T-cell (primary cell): Measurements from ENCODE around the gene PRR23E. TPM values are rescaled to one million over a fixed set of nuclear protein-coding genes. Genes with fewer than 3 reads are reported as not detected.
A peak's percentile ranks its signal among the peaks of the same experiment; 100 is the strongest.

ENCODE experiments used
- ATAC-seq, 4 experiments: fragments of 200-7000 bp in 3 of 4; fragments of 150-1000 bp in 1 of 4; cut with Tn5 transposase; replicated peaks in 1 of 4; 1 replicate in 3 of 4; 2 replicates in 1 of 4; pipeline ENCODE4 v1.10.0; 2021; ENCODE audit warnings: moderate library complexity in 3 of 4, mild to moderate bottlenecking in 2 of 4, moderate number of reproducible peaks in 1 of 4
- CTCF ChIA-PET, 2 donors: fragments of 300-600 bp; sonication (Branson Sonifier 250); formaldehyde crosslinking; loops; one replicate each; lab custom pipeline; 2022; ENCODE audit warnings: antibody characterized with exemption in 2 of 2; lab: Charles Lee
- POLR2A ChIA-PET, 2 donors: fragments of 300-600 bp; sonication (Branson Sonifier 250); formaldehyde crosslinking; loops; one replicate each; lab custom pipeline; 2022; ENCODE audit warnings: antibody characterized with exemption in 2 of 2; lab: Charles Lee
- DNase-seq, 35 experiments: peaks; one replicate each; pipeline versions ENCODE4 v3.0.0 to v3.0.0-alpha.2; 2013 to 2023
- H3K27ac ChIP-seq: one replicate; pipeline ENCODE4 v1.5.1; 2013; ENCODE audit warnings: low read length
- H3K27me3 ChIP-seq, 2 experiments: replicated peaks in 1 of 2; 1 replicate in 1 of 2; 2 replicates in 1 of 2; pipeline versions ENCODE4 v1.6.1 to v1.7.0; 2013; ENCODE audit warnings: low read length in 1 of 2, mixed read lengths in 1 of 2; ENCODE audit not compliant: control insufficient read depth in 2 of 2, insufficient read depth in 2 of 2; ENCODE audit errors: extremely low read depth in 1 of 2
- H3K36me3 ChIP-seq, 2 donors: 1 replicate in 1 of 2; 2 replicates in 1 of 2; pipeline versions ENCODE4 v1.6.1 to v1.7.0; 2013; ENCODE audit warnings: low read length in 1 of 2; ENCODE audit not compliant: control insufficient read depth in 2 of 2, insufficient read depth in 1 of 2; ENCODE audit errors: extremely low read depth in 1 of 2
- H3K4me1 ChIP-seq, 2 experiments: 1 replicate in 1 of 2; 2 replicates in 1 of 2; pipeline versions ENCODE4 v1.6.1 to v1.7.0; 2013; ENCODE audit warnings: low read length in 2 of 2, mixed read lengths in 1 of 2; ENCODE audit not compliant: insufficient read depth in 2 of 2, control insufficient read depth in 1 of 2; ENCODE audit errors: extremely low read depth in 1 of 2
- H3K4me3 ChIP-seq, 2 donors: 1 replicate in 1 of 2; 2 replicates in 1 of 2; pipeline versions ENCODE4 v1.5.1 to v1.7.0; 2013; ENCODE audit warnings: mild to moderate bottlenecking in 2 of 2, low read length in 1 of 2, moderate library complexity in 1 of 2; ENCODE audit not compliant: control insufficient read depth in 1 of 2; ENCODE audit errors: extremely low read depth in 1 of 2
- H3K9me3 ChIP-seq: 2 replicates; pipeline ENCODE4 v1.7.0; 2013
- H3K27ac Mint-ChIP-seq, 2 donors: one replicate each; pipeline ENCODE4 v1.8.0; 2020 to 2021; ENCODE audit warnings: mild to moderate bottlenecking in 2 of 2, mixed read lengths in 2 of 2
- H3K27me3 Mint-ChIP-seq, 2 donors: one replicate each; pipeline ENCODE4 v1.8.0; 2021 to 2022; ENCODE audit warnings: mixed read lengths in 2 of 2
- H3K36me3 Mint-ChIP-seq: one replicate; pipeline ENCODE4 v1.8.0; 2021; ENCODE audit warnings: mixed read lengths
- H3K4me1 Mint-ChIP-seq, 3 donors: one replicate each; pipeline ENCODE4 v1.8.0; 2020 to 2022; ENCODE audit warnings: mixed read lengths in 3 of 3, mild to moderate bottlenecking in 1 of 3
- H3K4me3 Mint-ChIP-seq, 3 donors: one replicate each; pipeline ENCODE4 v1.8.0; 2020 to 2022; ENCODE audit warnings: mild to moderate bottlenecking in 3 of 3, mixed read lengths in 3 of 3, moderate library complexity in 3 of 3
- H3K9me3 Mint-ChIP-seq, 3 donors: one replicate each; pipeline ENCODE4 v1.8.0; 2020 to 2022; ENCODE audit warnings: mixed read lengths in 3 of 3
- WGBS: methylation state at CpG from one replicate; pipeline ENCODE4 v1.1.5; 2013; ENCODE audit warnings: missing lambda C conversion rate; ENCODE audit not compliant: insufficient coverage; 5-methylcytosine and 5-hydroxymethylcytosine counted together
- total RNA-seq, 35 experiments: library from RNA in 6 of 35; stranded (reverse) in 6 of 35; fragments of 120-200 nt in 1 of 35; gene quantifications; one replicate each; pipeline versions ENCODE4 v1.2.1 to v1.2.4 and lab custom pipeline; 2013 to 2026

The PRR23E gene
- total RNA-seq, 5 donors from 2014 or later (not counting 1 experiment from before 2014, with no cell fraction given): not detected

- Histone ChIP-seq H3K9me3 (no peaks in the 10 kb centered on the region), H3K27ac (no peak overlapping the region), H3K27me3 (peaks cover 0 to 36% of the 10 kb centered on the region in 2 experiments), H3K36me3 (no peaks in the 10 kb centered on the region), H3K4me3 (no peak overlapping the region), H3K4me1 (peaks cover 0 to 2% of the 10 kb centered on the region in 2 experiments)
- CTCF ChIA-PET: no interaction called here
- Mint-ChIP-seq H3K4me3 (no peak overlapping the region), H3K27me3 (peaks cover 9 to 12% of the 10 kb centered on the region in 2 donors), H3K4me1 (peaks cover 0 to 13% (median 4%) of the 10 kb centered on the region in 3 donors), H3K9me3 (peaks cover 6 to 13% (median 7%) of the 10 kb centered on the region in 3 donors), H3K36me3 (no peaks in the 10 kb centered on the region), H3K27ac (no peak overlapping the region)
- WGBS: 72% methylated on average over 4 of the region's 10 CpGs
- POLR2A ChIA-PET: no interaction called here
- DNase-seq: no peak
- no peak for ATAC-seq
Measured at GRCh38 chr3:127221446-127222035, 28.6 kb downstream of the PRR23E start.

- H3K4me1 ChIP-seq: peaks cover 0 to 2% of the 10 kb centered on the region in 2 experiments
- H3K4me3 ChIP-seq: no peak overlapping the region
- H3K9me3 ChIP-seq: no peaks in the 10 kb centered on the region
- Mint-ChIP-seq H3K4me1 (peaks cover 0 to 15% (median 7%) of the 10 kb centered on the region in 3 donors), H3K27me3 (peaks cover 9 to 12% of the 10 kb centered on the region in 2 donors), H3K9me3 (peaks cover 6 to 13% (median 7%) of the 10 kb centered on the region in 3 donors), H3K36me3 (no peaks in the 10 kb centered on the region), H3K27ac (no peak overlapping the region), H3K4me3 (no peak overlapping the region)
- peaks cover 0 to 40% of the 10 kb centered on the region in 2 experiments for H3K27me3 ChIP-seq
- no peaks in the 10 kb centered on the region for H3K36me3 ChIP-seq
- 79% methylated on average over 4 of the region's 4 CpGs for WGBS
- no peak overlapping the region for H3K27ac ChIP-seq
- DNase-seq: no peak
- CTCF ChIA-PET: no interaction called here
- POLR2A ChIA-PET: no interaction called here
- no peak for ATAC-seq
Measured at GRCh38 chr3:127222163-127222562, 29.2 kb downstream of the PRR23E start.

- Mint-ChIP-seq H3K27me3 (peaks cover 9 to 12% of the 10 kb centered on the region in 2 donors), H3K4me1 (peaks cover 0 to 18% (median 7%) of the 10 kb centered on the region in 3 donors), H3K27ac (no peak overlapping the region), H3K36me3 (no peaks in the 10 kb centered on the region), H3K4me3 (no peak overlapping the region), H3K9me3 (peaks cover 6 to 13% (median 7%) of the 10 kb centered on the region in 3 donors)
- POLR2A ChIA-PET: no interaction called here
- DNase-seq: no peak
- H3K27me3 ChIP-seq: peaks cover 0 to 41% of the 10 kb centered on the region in 2 experiments
- CTCF ChIA-PET: no interaction called here
- ATAC-seq: no peak
- H3K4me3 ChIP-seq: no peak overlapping the region
- 94% methylated on average over 11 of the region's 13 CpGs for WGBS
- H3K9me3 ChIP-seq: no peaks in the 10 kb centered on the region
- no peak overlapping the region for H3K27ac ChIP-seq
- peaks cover 2 to 4% of the 10 kb centered on the region in 2 experiments for H3K4me1 ChIP-seq
- no peaks in the 10 kb centered on the region for H3K36me3 ChIP-seq
Measured at GRCh38 chr3:127222664-127223063, 29.7 kb downstream of the PRR23E start.

- Mint-ChIP-seq H3K27ac (no peak overlapping the region), H3K27me3 (peaks cover 9 to 12% of the 10 kb centered on the region in 2 donors), H3K36me3 (no peaks in the 10 kb centered on the region), H3K4me3 (peak overlapping the region in 1 of 3 donors; percentile 22), H3K9me3 (peaks cover 6 to 13% (median 7%) of the 10 kb centered on the region in 3 donors), H3K4me1 (peaks cover 0 to 19% (median 7%) of the 10 kb centered on the region in 3 donors)
- CTCF ChIA-PET: no interaction called here
- Histone ChIP-seq H3K36me3 (no peaks in the 10 kb centered on the region), H3K27ac (no peak overlapping the region), H3K27me3 (peaks cover 0 to 34% of the 10 kb centered on the region in 2 experiments), H3K4me3 (no peak overlapping the region), H3K9me3 (no peaks in the 10 kb centered on the region), H3K4me1 (peaks cover 2 to 6% of the 10 kb centered on the region in 2 experiments)
- ATAC-seq (no peak), DNase-seq (no peak)
- WGBS: 23% methylated on average over 4 of the region's 8 CpGs
- POLR2A ChIA-PET: no interaction called here
Measured at GRCh38 chr3:127224118-127224517, 31.2 kb downstream of the PRR23E start.

GRCh38 chr3:127226457-127226856 lies 33.5 kb downstream of the PRR23E start:
- peaks cover 15 to 16% of the 10 kb centered on the region in 2 donors for H3K27me3 Mint-ChIP-seq
- ATAC-seq: no peak
- H3K4me3 Mint-ChIP-seq: peak overlapping the region in 2 of 3 donors; percentile 55 to 57
- DNase-seq: no peak
- CTCF ChIA-PET: no interaction called here
- Histone ChIP-seq H3K36me3 (no peaks in the 10 kb centered on the region), H3K4me3 (no peak overlapping the region), H3K9me3 (no peaks in the 10 kb centered on the region), H3K27me3 (peaks cover 0 to 27% of the 10 kb centered on the region in 2 experiments), H3K4me1 (peaks cover 2 to 6% of the 10 kb centered on the region in 2 experiments), H3K27ac (no peak overlapping the region)
- 64% methylated on average over 2 of the region's 3 CpGs for WGBS
- POLR2A ChIA-PET: no interaction called here
- H3K9me3 Mint-ChIP-seq: peaks cover 7 to 18% (median 11%) of the 10 kb centered on the region in 3 donors
- no peak overlapping the region for H3K27ac Mint-ChIP-seq
- H3K4me1 Mint-ChIP-seq: peaks cover 0 to 19% (median 7%) of the 10 kb centered on the region in 3 donors
- H3K36me3 Mint-ChIP-seq: no peaks in the 10 kb centered on the region

GRCh38 chr3:127226946-127227842 lies 34.3 kb downstream of the PRR23E start:
- ATAC-seq: peak in 1 of 4 experiments; percentile 67
- peaks cover 2 to 6% of the 10 kb centered on the region in 2 experiments for H3K4me1 ChIP-seq
- H3K36me3 ChIP-seq: no peaks in the 10 kb centered on the region
- WGBS: 71% methylated on average over 9 of the region's 22 CpGs
- H3K4me3 ChIP-seq: no peak overlapping the region
- H3K27me3 ChIP-seq: peaks cover 0 to 28% of the 10 kb centered on the region in 2 experiments
- Mint-ChIP-seq H3K4me1 (peaks cover 0 to 19% (median 7%) of the 10 kb centered on the region in 3 donors), H3K27ac (peak overlapping the region in 1 of 2 donors; percentile 12), H3K9me3 (peaks cover 7 to 18% (median 11%) of the 10 kb centered on the region in 3 donors), H3K27me3 (peaks cover 15 to 17% of the 10 kb centered on the region in 2 donors), H3K4me3 (peak overlapping the region in 2 of 3 donors; percentile 31 to 57), H3K36me3 (no peaks in the 10 kb centered on the region)
- POLR2A ChIA-PET: no interaction called here
- peak in 8 of 35 experiments; percentile 5 to 41 (median 24) for DNase-seq
- H3K27ac ChIP-seq: no peak overlapping the region
- no peaks in the 10 kb centered on the region for H3K9me3 ChIP-seq
- CTCF ChIA-PET: no interaction called here
